Parathyroid adenoma (tissue), 2 donors: ENCODE results near the gene DNAH1.

ENCODE experiments used
- H2AFZ ChIP-seq: fragments of 300-600 bp; sonication (generic); one replicate; pipeline ENCODE4 v1.7.0; 2017; ENCODE audit warnings: antibody characterized with exemption, mild to moderate bottlenecking
- H3K27ac ChIP-seq: fragments of 300-600 bp; sonication (generic); one replicate; pipeline ENCODE4 v1.7.0; 2017
- H3K27me3 ChIP-seq: fragments of 300-600 bp; sonication (generic); one replicate; pipeline ENCODE4 v1.7.0; 2017; ENCODE audit warnings: low read length; ENCODE audit not compliant: control insufficient read depth, insufficient read depth
- H3K36me3 ChIP-seq: fragments of 300-600 bp; sonication (generic); one replicate; pipeline ENCODE4 v1.7.0; 2017; ENCODE audit warnings: low read length; ENCODE audit not compliant: control insufficient read depth, insufficient read depth
- H3K4me1 ChIP-seq: fragments of 300-600 bp; sonication (generic); one replicate; pipeline ENCODE4 v1.7.0; 2017; ENCODE audit warnings: control low read depth
- H3K4me2 ChIP-seq: fragments of 300-600 bp; sonication (generic); one replicate; pipeline ENCODE4 v1.7.0; 2017; ENCODE audit warnings: low read length
- H3K4me3 ChIP-seq: fragments of 300-600 bp; sonication (generic); one replicate; pipeline ENCODE4 v1.7.0; 2017; ENCODE audit warnings: low read depth, low read length
- H3K79me2 ChIP-seq: fragments of 300-600 bp; sonication (generic); one replicate; pipeline ENCODE4 v1.7.0; 2017; ENCODE audit warnings: control low read depth
- H3K9ac ChIP-seq: fragments of 300-600 bp; sonication (generic); one replicate; pipeline ENCODE4 v1.7.0; 2017; ENCODE audit warnings: mild to moderate bottlenecking
- H3K9me3 ChIP-seq: fragments of 300-600 bp; sonication (generic); one replicate; pipeline ENCODE4 v1.7.0; 2017; ENCODE audit warnings: low read length; ENCODE audit not compliant: control insufficient read depth
- TF ChIP-seq, protein P1 (sequence below): fragments of 300-600 bp; sonication (generic); IDR thresholded peaks from one replicate; pipeline ENCODE4 v1.7.0; 2017; ENCODE audit warnings: antibody characterized with exemption, mild to moderate bottlenecking
- donor health status: primary hyperparathyroidism.

The DNAH1 gene

DNA sequence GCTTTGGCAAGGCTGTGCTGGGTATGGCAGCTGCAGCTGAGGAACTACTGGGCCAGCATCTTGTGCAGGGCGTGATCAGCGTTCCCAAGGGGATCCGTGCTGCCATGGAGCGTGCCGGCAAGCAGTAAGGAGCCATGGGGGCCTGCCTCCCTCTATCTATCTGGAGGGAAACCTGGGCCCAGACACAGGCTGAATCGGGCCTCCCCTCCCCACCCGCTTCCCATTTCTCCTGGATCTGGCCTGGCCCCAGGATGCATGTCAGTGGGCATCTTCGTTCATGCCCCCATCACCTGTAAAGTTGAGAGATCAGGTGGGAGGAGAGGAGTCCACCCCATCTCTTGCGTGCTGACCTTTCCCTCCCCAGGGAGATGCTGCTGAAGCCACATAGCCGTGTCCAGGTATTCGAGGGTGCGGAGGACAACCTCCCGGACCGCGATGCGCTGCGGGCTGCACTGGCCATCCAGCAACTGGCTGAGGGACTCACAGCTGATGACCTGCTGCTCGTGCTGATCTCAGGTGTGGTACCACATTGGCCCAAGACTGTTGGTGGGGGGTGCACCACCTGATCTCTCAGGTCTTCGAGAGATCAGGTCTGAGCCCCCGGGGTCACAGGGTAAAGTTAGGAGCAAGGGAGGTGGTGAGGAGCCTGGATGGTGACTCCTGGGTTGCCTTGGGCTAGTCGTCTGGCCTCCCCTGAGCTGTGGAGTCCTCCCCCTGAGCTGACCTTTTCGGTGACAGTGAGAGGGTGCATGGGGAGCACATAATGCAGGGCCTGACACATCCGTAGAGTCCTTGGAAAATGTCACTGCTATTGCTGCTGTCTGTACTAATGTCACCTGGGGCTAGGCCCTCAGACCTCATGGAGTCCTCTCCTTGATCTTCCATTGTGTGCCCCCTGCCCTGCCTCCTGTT lies 25.3 kb upstream of the DNAH1 start:
- H3K27me3 ChIP-seq = no peaks in the 10 kb centered on the region
- no peaks in the 10 kb centered on the region for H3K9me3 ChIP-seq
- no peaks in the 10 kb centered on the region for H3K79me2 ChIP-seq
- H3K4me2 ChIP-seq = no peak overlapping the region
- no peak overlapping the region for H2AFZ ChIP-seq
- H3K4me1 ChIP-seq = peaks cover 4% of the 10 kb centered on the region
- H3K36me3 ChIP-seq = no peaks in the 10 kb centered on the region
- TF ChIP-seq, protein P1, sequence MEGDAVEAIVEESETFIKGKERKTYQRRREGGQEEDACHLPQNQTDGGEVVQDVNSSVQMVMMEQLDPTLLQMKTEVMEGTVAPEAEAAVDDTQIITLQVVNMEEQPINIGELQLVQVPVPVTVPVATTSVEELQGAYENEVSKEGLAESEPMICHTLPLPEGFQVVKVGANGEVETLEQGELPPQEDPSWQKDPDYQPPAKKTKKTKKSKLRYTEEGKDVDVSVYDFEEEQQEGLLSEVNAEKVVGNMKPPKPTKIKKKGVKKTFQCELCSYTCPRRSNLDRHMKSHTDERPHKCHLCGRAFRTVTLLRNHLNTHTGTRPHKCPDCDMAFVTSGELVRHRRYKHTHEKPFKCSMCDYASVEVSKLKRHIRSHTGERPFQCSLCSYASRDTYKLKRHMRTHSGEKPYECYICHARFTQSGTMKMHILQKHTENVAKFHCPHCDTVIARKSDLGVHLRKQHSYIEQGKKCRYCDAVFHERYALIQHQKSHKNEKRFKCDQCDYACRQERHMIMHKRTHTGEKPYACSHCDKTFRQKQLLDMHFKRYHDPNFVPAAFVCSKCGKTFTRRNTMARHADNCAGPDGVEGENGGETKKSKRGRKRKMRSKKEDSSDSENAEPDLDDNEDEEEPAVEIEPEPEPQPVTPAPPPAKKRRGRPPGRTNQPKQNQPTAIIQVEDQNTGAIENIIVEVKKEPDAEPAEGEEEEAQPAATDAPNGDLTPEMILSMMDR = no peak
- H3K4me3 ChIP-seq = no peak overlapping the region
- no peak overlapping the region for H3K27ac ChIP-seq
- no peak overlapping the region for H3K9ac ChIP-seq

GRCh38 chr3:52291508-52292181 lies 24.5 kb upstream of the DNAH1 start:
- H3K27me3 ChIP-seq = no peaks in the 10 kb centered on the region
- no peak overlapping the region for H3K27ac ChIP-seq
- no peak overlapping the region for H3K4me3 ChIP-seq
- no peaks in the 10 kb centered on the region for H3K36me3 ChIP-seq
- H3K4me2 ChIP-seq = no peak overlapping the region
- peaks cover 4% of the 10 kb centered on the region for H3K4me1 ChIP-seq
- H2AFZ ChIP-seq = no peak overlapping the region
- H3K79me2 ChIP-seq = no peaks in the 10 kb centered on the region
- TF ChIP-seq, protein P1 = peak; percentile 26
- H3K9ac ChIP-seq = no peak overlapping the region
- no peaks in the 10 kb centered on the region for H3K9me3 ChIP-seq

DNA sequence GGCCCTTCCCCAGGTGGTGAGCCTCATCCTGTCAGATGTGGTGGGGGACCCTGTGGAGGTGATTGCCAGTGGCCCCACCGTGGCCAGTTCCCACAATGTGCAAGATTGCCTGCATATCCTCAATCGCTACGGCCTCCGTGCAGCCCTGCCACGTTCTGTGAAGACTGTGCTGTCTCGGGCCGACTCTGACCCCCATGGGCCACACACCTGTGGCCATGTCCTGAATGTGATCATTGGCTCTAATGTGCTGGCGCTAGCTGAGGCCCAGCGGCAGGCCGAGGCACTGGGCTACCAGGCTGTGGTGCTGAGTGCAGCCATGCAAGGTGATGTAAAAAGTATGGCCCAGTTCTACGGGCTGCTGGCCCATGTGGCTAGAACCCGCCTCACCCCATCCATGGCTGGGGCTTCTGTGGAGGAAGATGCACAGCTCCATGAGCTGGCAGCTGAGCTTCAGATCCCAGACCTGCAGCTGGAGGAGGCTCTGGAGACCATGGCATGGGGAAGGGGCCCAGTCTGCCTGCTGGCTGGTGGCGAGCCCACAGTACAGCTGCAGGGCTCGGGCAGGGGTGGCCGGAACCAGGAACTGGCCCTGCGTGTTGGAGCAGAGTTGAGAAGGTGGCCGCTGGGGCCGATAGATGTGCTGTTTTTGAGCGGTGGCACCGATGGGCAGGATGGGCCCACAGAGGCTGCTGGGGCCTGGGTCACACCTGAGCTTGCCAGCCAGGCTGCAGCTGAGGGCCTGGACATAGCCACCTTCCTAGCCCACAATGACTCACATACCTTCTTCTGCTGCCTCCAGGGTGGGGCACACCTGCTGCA lies 23.7 kb upstream of the DNAH1 start:
- TF ChIP-seq, protein P1 = no peak
- H3K79me2 ChIP-seq = no peaks in the 10 kb centered on the region
- no peaks in the 10 kb centered on the region for H3K4me1 ChIP-seq
- H3K4me2 ChIP-seq = no peak overlapping the region
- no peak overlapping the region for H2AFZ ChIP-seq
- no peaks in the 10 kb centered on the region for H3K27me3 ChIP-seq
- no peaks in the 10 kb centered on the region for H3K36me3 ChIP-seq
- H3K9ac ChIP-seq = no peak overlapping the region
- no peak overlapping the region for H3K27ac ChIP-seq
- no peaks in the 10 kb centered on the region for H3K9me3 ChIP-seq
- no peak overlapping the region for H3K4me3 ChIP-seq

GRCh38 chr3:52293491-52294319 lies 22.4 kb upstream of the DNAH1 start:
- no peaks in the 10 kb centered on the region for H3K4me1 ChIP-seq
- no peaks in the 10 kb centered on the region for H3K36me3 ChIP-seq
- H3K27ac ChIP-seq = no peak overlapping the region

More at GRCh38 chr3:52293491-52294319, 22.4 kb upstream of the DNAH1 start:
- no peaks in the 10 kb centered on the region for H3K79me2 ChIP-seq
- no peaks in the 10 kb centered on the region for H3K9me3 ChIP-seq
- H3K4me2 ChIP-seq = no peak overlapping the region
- H3K9ac ChIP-seq = no peak overlapping the region
- no peak overlapping the region for H3K4me3 ChIP-seq
- H3K27me3 ChIP-seq = no peaks in the 10 kb centered on the region
- H2AFZ ChIP-seq = no peak overlapping the region
- TF ChIP-seq, protein P1 = no peak
